HG03139 (cell line): ENCODE results near the gene LIX1.
"Not testable (repeated sequence)": the region's sequence is repeated elsewhere in the genome, so short reads cannot be mapped to it uniquely, and the experiment has no call there.

Experiments
- ATAC-seq: cut with Tn5 transposase; IDR thresholded peaks from one replicate; pipeline ENCODE4 v1.9.1; 2021; ENCODE audit not compliant: unreplicated experiment

Gene LIX1

DNA sequence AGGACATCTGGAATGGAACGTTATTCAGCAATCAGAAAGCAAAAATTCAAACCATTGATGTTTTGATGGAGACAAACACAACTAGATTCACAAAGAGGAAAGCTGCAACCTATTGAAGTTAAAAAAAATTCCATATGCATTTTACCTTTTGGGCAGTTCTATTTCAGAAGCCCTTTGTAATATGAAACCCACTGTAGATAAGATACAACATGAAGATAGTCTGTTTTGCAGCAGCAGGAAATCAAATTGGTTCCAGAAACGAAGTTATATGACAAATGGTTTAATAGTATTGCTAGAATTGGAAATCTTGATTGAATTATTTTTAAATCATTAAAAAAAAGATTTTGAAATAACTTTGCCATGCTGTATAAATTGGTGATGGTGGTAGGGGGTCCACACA, 872 bp downstream of the LIX1 start:
- ATAC-seq, result no peak

GRCh38 chr5:97141031-97141430, 1.4 kb downstream of the LIX1 start:
- no peak for ATAC-seq

GRCh38 chr5:97140250-97140649, 2.2 kb downstream of the LIX1 start:
- not testable (repeated sequence) for ATAC-seq

GRCh38 chr5:97136475-97136874, 5.9 kb downstream of the LIX1 start:
- no peak for ATAC-seq

- no peak for ATAC-seq
Observed at GRCh38 chr5:97135868-97136267, 6.5 kb downstream of the LIX1 start.

- no peak for ATAC-seq
Observed at GRCh38 chr5:97134634-97135033, 7.8 kb downstream of the LIX1 start.

- ATAC-seq, result no peak
Observed at GRCh38 chr5:97133101-97133500, 9.3 kb downstream of the LIX1 start.

DNA sequence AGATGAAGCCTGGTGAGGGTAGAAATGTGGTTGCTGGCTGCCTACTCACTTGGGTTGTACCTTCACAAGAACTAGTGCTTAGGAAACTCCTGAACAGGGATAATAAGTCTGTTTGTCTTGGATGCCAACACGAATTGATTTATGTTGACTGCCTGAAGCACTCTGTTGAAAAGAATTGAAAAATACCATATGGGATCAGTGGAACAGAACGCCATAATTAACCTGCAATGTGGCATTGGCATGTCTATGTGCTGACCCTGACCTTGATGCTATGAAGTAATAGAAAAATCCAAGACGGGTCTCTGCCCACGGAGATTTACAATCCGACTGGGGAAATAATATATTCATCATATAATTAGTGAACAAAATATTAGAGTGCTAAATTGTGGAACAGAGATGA, 10.5 kb downstream of the LIX1 start:
- no peak for ATAC-seq

GRCh38 chr5:97131139-97131710, 11.2 kb downstream of the LIX1 start:
- no peak for ATAC-seq

DNA sequence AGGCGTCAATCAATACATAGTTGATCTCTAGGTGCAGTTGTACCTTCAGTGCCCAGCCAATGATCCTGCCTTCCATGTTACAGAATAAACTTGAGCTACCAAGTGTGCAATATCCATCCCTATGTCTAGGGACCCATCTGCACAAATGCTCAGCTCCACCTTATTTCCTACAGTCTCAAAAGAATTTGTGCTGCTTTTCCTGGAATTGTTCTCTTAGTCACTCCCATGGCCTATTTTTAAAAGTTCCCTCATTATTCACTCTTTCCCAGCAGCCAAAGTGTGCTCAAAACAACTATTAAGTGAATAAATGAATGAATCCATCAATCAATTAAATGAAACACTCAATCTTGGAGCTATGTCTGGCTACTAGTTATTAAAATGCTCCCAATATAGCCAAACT, 14.7 kb downstream of the LIX1 start:
- ATAC-seq, result no peak

DNA sequence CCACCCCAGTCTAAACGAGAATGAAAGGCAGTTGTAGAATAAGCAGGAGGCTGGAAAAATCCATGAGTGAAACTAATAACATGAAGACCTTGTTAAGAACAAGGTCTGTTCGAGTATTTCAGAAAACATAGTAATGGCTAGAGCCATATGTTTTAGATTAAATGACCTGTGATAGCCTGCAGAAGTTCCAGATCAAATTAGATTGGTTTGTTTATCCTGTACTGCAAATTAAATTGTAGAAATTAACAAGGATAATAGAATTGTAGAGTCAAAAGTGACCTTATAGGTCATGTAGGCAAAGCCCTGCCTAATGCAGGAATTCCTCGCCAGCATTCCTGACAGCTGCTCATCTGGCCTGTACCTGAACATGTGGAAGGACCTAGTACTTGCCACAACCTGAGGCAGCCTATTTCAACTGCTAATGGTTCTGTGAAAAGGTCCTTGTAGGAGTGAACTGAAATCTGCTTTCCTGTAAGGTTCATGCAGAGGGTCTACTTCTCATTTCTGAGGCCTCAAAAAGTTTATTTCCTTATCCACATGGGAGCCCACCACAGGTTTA, 17.2 kb downstream of the LIX1 start:
- no peak for ATAC-seq

- ATAC-seq, result no peak
Observed at GRCh38 chr5:97124335-97124734, 18.1 kb downstream of the LIX1 start.

DNA sequence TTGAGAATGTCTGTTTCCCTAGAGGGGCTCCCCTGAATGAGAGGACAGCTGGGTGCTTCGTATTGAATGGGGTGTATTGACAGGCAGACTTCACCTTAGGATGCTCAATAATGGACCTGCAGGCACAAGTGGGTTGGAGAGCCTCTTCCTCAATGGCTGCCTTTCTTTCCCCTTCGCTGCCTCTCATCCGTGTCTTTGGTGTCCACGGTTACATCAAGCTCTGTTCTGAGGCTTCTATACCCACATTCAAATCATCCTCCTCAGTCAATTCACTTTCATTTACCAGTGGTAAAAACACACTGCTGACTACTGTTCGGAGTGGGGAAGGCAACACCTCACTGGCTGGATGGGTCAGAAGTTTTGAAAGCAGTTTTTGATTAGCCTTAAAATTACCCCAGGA, 20.6 kb downstream of the LIX1 start:
- ATAC-seq, result no peak

GRCh38 chr5:97120195-97120594, 22.2 kb downstream of the LIX1 start:
- ATAC-seq, result no peak

GRCh38 chr5:97119007-97119390, 23.4 kb downstream of the LIX1 start:
- no peak for ATAC-seq

- ATAC-seq, result no peak
Observed at GRCh38 chr5:97118261-97119006, 24.0 kb downstream of the LIX1 start.

DNA sequence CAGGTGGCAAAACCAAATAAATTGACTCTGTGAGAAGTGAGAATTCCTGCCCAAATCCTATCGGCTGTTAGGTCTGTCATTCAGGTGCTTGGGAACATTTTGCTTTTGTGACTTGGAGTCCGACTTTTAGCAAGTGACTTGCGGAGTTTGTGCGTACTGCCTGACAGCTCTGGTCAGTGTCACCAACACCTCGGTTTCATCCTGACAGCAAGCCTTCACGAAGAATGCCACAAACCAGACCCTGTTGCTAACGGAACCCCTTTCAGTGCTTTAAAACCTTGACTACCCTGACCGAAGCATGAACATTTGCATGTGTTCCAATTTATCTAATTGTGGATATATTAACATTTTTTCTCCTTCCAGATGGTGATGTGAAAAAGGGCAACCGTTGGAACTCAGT, 26.5 kb downstream of the LIX1 start:
- no peak for ATAC-seq

DNA sequence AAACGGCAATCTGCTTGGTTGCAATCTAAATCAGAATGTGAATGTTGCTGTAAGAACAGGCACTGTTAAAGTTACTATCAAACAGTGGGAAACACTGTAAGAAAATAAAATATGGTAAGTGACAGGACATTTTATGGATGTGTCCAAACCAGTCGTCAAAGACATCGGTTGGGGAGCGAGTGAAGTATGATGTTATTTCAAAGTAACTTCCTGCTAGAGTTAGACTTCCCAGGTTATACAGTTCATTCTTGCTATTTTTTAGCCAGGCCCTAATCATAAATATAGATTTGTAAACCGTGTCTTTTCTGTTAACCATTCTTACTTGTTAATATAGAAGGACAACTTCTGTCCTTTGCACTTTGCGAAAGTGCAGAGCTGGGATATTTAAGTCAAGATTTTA, 30.2 kb downstream of the LIX1 start:
- no peak for ATAC-seq

DNA sequence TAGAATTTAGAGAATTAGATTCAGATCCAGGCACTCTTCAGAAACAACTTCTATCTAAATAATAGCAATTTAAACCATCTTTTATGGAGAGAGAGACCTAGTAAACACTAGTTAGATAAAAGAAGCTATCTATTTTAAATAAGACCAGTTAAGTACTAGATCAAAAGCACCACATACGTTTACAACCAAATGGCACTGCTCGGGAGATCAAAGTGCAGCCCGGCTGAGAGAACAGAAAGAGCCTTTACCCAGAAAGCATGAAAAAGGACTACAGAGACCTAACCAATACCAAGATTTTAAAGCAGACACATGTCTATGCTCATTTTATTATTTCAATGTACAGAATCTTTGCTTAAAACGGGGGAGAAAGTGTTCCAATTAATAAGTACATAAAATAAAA, 30.8 kb downstream of the LIX1 start:
- no peak for ATAC-seq

DNA sequence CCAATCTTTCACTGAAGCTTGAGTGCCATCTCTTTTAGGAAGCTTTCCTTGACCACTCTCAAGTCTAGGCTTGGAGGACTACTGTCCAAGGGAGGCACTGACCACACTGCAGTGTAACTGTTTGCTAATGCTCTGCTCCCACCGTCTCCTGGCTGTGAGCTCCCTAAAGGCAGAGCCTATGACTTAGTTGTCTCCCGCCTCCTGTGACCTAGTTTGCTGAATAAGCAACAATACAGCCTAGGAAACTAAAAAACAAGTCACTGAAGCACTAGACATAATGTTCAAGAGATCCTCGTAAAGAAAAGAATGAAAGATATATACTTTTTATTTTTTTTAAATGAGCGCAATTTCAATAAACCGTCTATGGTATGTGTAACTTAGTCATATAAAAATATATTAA, 31.4 kb downstream of the LIX1 start:
- ATAC-seq, result no peak

DNA sequence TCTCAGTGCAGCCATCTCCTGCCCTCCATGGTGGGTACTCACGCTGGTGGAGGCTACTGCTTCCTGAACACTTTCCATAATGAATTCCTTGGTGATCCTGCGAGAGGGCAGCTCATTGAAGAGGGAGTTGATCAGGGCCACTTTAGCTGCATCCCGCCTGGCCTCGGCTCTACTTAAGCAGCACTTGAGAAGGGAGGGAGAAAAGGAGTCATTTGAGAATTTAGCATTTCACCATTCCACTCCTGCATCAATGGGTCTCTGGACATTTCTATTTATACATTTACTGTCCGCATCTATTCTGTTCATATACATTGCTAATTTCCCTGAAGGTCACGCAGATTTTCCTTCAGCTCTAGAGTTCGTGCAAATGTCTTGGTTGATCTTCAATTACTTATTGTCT, 35.1 kb downstream of the LIX1 start:
- no peak for ATAC-seq

GRCh38 chr5:97106216-97106581, 36.2 kb downstream of the LIX1 start:
- no peak for ATAC-seq
